GM18907 (cell line): ENCODE measurements around the gene TAF4.

Experiments used
- ATAC-seq: cut with Tn5 transposase; IDR thresholded peaks from one replicate; pipeline ENCODE4 v1.9.1; 2021; ENCODE audit warnings: mild to moderate bottlenecking, moderate library complexity; ENCODE audit not compliant: unreplicated experiment

The TAF4 gene

DNA sequence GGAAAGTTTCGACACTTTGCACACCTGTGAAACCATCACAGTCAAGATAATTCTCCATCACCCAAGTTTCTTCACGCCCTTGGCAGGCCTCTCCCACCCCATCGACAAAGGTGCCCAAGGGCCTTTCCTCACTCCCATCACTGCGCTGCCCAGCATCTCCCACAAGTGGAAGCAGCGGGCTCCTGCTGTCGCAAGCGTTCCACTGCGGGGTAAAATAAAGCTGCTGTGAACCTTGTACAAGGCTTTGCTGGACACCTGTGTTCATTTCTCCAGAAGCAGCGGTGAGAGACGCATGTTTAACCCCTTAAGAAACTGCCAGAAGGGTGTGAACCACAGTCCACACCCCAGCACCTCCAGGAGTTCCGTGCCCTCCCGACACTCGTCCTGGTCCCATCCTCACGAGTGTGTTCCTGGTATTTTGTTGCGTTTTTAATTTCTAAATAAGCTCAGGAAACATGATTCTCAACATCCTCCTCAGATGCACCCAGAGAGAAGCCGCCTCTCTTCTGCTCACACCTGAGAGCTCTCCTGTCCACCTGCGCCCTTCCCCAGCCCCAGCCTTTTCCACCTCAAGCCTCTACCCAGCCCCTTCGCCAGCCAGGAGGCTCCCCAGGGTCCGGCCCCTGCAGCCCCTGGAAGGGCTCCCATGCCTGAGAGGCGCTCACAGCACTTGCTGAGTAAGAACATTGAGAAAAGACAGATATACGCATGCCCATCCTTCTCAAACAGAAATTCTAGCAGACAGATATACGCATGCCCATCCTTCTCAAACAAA is 97.5 kb downstream of the TAF4 start:
- no peak for ATAC-seq

DNA sequence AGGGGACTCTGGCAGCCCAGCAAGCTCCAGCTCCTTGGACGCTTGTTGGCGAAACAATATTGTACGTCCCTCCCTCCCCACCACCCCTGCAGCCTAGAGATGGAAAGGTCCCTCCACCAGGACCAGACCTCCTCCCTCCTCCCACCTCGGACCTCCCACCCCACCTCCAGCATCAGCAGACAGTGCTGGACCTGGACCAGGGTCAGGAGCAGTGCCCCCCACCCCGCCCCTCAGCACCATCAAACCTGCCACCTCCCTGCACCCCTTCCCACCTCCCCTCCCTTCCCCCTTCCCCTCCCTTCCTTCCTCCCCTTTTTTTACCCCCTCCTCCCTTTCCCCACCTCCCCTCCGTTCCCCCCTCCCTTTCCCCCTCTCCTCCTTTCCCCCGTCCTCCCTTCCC is 98.4 kb downstream of the TAF4 start:
- ATAC-seq = no peak

DNA sequence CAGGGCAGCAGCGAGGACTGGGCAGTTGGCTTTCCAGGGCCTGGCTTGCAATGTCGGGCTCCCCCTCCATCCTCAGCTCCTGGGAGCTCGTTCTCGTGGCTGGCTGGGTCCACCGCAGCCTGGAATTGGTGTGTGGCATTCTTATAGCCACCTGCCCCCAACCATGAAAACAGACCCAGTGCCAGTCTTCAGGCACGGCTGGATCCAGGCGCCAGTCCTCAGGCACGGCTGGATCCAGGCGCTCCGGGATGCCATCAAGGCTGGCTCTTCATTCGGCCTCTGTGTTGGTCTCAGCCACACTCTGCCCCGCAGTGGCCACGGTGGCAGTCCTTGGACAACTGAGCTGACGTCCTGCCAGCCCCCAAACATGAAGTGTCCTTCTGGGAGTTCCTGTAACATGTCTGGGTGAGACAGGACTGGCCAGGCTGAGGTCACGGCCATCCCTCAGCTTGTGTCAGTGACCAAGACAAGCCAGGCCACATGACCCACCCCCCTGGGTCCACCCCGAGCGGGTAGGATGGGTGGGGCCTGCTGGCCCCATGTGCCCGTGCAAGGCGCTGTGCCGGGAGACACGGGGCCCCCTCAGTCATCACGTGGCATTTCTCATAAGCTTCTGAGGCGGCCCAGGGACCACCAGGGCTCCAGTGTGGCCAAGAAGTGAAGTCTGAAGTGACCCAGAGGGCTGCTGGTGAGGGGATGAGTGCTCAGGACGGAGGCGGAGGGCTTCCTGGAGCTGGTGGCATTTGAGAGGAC is 99.0 kb downstream of the TAF4 start:
- ATAC-seq = no peak

DNA sequence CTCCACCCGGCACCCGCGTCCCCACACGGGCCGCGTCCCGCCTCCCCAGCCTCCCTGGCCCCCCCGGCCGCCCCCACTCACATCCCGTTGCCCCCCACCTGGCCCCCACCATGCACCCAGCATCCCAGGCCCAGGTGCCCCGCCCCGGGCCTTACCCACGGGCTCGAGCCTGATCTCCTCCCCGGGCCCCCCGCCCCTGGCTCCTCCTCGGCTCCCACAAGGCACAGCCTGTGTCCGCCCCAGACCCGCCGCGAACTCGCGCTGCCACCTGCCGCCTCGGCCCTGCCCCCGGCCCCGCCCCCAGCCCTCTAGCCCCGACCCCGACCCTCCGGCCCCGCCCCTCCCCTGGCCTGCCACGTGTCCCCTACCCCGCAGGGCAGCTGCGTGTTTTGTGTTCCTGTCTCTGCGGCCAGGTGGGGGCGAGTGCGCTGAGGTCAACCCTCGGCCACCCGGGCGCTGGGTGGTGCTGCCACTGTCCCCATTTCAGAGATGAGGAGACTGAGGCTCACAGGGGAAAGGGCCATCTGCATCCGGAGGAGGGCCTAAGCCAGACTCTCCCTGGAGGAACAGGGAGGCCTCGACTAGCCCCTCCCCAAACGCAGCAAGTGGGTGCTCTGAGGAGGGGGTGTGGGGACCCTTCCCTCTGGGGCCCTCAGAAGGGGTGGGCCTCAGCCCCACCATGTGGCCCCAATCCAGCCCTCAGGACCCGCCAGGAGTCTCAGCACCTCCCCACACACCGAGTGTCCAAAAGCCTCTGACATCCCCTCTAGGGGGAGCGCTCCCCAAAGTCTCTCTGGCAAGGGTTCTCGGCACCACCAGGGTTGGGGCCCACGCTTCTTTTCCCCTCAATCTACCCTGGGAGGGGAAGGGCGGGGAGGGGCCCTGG is 99.8 kb downstream of the TAF4 start:
- ATAC-seq = no peak

DNA sequence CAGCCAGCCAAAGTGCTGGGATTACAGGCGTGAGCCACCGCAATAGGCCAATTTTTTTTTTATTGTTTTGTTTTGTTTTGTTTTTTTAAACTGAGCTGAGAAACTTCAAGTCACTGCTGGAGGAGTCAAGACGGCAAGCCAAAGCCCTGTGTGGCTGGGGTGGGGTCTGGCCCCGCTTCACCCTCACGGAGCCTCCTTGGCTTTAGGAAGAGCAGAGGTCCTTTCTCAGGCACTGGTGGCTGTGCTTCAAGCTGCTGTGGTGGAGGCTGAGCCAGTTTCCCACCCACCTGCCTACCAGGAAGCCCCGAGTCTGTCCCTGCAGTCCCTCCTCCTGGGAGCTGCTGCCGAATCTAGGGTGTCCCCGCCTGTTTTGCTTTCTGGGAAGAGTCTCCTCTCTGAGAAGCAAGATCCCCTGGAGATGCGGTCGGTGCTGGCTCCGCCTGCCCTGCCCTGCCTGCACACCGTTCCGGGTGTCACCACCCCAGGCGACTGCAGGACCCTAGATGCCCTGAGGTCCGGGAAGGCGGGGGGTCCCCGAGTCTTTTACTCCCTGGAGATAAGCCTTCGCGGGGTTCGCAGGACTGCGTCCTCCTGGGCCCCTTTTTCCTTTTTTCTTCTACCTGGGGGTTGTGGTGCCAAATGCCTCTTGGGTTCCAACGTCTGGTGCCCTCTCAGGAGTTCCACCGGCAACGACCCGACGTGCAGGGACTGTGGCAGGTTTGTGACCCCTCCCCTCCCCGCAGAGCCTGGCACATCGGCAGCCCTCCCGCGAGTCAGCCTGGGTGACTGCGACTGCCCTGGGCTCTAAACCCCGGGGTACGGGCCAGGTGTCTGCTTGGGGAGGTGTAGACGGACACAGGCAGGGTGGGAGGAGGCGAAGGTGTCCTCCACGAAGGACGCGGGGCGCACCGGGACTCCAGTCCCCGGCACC is 100.7 kb downstream of the TAF4 start:
- ATAC-seq = no peak

DNA sequence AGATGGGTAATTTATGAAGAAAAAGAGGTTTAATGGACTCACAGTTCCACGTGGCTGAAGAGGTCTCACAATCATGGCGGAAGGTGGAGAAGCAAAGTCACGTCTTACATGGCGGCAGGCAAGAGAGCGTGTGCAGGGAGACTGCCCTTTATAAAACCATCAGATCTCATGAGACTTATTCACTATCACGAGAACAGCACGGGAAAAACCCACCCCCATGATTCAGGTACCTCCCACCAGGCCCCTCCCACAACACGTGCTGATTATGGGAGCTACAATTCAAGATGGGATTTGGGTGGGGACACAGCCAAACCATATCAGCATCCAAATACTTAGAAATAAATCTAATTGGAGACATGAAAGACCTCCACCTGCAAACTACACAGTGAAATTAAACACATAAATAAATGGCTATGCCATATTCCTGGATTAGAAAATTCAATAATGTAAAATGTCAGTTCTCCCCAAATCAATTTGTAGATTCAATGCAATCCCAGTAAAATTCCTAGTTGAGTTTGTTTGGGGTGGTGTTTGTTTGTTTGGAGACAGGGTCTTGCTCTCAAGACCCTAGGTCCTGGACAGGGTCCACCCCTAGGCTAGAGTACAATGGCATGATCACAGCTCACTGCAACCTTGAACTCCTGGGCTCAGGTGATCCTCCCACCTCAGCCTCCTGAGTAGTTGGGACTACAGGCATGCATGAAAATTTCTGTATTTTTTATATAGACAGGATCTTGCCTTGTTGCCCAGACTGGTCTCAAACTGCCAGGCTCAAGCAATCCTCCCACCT is 101.6 kb downstream of the TAF4 start:
- ATAC-seq = no peak

DNA sequence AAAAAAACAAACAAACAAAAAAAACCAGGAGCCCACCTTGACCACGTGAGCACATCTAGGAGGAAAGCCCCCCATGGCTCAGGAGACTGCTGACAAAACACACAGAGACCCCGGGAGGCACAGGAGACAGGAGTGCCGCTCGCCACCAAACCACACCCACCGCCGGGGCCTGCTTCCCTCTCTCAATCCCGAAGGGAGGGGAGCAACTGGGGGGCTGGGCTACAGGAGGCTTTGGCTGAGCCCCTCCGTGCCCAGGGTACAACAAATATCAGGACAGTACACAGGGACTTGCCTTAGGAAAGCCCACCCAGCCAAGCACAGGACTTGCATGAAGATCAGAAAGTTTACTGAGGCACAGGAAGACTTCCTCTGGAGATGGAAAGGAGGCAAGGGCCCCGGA is 102.5 kb downstream of the TAF4 start:
- no peak for ATAC-seq

DNA sequence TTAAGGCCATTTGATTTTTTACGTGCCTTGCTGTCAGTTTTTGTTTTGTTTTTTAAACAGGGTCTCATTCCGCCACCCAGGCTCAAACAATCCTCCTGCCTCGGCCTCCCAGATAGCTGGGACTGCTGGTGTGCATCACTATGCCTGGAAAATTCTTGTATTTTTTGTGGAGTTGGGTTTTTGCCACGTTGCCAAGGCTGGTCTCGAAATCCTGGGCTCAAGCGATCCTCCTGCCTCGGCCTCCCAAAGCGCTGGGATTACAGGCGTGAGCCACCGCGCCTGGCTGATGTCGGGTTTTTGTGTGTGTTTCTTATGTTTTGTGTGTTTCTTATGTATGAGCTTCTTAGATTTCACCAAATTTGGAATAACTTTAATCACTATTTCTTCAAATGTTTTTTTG is 104.8 kb downstream of the TAF4 start:
- ATAC-seq = no peak

DNA sequence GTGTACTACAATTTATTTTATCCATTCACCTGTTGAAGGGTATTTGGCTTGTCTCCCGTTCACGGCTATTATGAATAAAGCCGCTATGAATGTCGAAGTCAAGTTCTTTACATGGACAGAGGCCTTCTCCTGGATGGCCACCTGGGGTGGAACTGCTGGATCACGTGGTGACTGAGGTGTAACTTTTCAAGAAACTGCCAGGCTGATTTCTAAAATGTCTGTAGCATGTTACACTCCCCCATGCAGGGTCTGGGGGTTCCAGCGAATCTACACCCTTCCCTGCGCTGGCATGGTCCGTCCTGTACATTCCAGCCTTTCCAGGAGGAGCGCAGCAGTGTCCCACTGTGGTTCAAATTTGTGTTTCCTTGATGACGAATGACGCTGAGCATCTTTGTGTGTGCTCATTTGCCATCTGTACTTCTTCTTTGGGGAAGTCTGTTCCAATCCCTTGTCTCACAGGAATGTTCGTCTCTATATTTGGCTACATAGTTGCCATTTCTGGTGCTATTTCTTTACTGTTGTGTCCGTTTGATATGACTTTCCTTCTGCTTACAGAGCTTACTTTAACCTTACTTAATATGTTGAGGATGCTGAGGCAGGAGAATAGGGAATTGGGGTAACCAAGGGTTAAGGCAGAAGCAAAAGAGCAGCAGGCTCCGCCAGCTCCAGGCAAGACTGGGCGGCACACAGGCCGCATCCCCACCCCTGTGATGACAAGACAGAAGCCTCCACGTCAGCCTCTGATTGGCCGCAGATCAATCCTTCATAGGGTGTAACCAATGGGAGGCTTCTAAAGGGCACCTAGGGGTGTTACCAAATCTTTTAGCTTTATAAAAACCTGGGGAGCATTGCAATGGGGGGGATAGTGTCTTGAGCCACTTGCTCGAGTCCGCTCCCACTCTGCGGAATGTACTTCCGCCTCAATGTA is 106.6 kb downstream of the TAF4 start:
- ATAC-seq = no peak

DNA sequence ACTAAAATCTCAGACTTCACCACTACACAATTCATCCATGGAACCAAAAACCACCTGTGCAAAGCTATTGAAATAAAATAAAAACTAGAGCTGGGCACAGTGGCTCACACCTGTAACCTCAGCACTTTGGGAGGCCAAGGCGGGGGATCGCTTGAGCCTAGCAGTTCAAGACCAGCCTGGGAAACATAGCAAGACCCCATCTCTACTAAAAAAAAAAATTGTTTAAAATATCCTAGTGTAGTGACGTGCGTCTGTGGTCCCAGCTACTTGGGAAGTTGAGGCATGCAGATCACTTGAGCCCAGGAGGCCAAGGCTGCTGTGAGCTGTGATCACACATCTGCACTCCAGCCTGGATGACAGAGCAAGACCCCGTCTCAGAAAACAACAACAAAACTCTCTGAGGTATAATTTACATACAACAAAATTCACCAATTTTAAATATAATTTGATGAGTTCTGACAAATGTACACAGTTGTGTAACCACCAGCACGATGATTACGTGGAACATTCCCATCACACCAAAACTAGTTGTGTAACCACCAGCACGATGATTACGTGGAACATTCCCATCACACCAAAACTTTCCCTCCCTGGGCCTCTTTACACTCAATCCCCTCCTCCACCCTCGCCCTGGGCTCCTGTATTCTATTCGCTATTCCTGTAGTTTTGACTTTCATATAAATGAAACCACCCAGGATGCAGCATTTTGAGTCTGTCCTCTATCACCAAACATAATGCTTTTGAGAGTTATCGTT is 107.5 kb downstream of the TAF4 start:
- no peak for ATAC-seq

DNA sequence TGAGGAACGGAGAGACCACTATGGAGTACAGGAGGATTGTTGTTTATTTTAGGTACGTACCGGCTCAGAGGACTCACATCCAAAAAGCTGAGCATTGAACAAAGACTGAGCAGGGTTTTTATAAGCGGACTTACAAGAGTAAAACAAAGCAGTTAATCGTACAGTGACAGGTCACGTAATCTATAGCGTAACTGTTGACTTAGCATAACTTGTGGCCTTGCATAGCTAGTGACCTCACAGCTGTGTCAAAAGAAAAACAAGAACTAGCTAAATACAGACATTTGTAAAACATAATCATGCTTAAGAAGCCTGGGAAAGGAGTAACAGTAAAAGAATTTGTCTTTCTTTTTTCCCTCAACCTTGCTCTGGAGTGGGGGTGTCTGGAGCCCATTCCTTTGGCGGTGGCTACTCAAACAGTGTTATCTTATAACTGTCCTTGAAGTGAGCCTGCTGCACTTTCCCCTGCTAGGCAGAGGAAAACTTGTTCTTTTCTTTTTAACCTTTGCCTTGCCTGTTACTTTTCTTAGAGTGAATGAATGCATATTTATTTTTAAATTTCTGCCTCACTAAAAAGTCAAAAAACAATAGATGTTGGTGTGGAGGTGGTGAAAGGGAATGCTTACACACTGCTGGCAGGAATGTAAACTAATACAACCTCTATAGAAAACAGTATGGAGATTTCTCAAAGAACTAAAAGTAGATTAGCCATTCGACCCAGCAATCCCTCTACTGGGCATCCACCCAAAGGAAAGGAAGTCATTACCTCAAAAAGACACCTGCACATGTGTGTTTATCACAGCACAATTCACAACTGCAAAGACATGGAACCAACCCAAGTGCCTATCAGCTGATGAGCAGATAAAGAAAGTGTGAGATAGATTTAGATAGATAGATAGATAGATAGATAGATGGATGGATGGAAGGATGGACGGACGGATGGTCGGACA is 109.0 kb downstream of the TAF4 start:
- no peak for ATAC-seq

DNA sequence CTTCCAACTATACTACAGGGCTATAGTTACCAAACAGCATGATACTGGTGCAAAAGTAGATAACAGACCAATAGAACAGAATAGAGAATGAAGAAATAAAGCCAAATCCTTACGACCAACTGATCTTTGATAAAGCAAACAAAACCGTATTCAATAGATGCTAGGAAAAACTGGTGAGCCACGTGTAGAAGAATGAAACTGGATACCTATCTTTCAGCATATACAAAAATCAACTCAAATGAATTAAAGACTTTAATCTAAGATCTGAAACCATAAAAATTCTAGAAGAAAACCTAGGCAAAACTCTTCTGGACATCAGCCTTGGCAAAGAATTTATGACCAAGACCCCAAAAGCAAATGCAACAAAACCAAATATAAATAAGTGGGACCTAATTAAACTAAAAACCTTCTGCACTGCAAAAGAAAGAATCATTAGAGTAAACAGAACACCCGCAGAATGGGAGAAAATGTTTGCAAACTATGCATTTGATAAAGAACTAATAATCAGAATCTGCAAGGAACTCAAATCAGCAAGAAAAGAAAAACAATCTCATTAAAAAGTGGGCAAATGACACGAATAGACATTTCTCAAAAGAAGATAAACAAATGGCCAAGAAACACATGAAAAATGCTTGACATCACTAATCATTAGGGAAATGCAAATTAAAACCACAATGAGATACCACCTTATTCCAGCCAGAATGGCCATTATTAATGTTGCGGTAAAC is 109.8 kb downstream of the TAF4 start:
- no peak for ATAC-seq

DNA sequence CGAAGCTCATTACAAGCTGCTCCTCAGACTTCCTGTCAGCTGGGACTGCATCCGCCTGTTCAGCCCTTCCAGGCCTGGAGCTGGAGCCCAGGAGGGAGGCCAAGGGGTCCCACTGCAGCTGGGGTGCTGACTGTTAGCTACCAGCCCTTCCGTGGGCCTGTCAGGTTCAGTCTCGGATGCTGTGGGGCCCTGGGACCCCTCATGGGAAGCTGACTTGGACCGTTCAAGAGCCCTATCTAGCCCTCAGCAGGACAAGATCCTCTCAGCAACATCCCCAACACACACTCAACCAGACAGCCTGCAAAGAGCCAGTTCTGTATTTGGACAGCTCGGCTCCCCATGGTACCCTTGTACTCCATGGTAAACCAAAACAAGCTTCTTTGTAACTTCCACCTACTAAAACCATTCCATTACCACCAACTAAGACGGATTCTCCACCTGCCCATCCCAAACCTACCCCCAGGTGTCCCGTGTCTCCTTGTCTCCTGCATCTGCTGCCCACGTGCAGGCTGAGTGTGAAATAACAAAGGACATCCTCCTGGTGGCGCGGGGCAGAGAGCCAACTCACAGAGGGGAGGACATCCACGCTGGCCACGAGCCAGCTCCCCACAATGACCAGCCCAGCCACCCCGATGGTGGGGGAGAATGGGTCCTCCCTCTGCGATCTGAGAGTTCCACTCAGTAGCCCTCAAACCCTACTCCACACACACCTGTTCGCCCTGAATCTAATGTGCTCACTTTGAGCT is 111.2 kb downstream of the TAF4 start:
- no peak for ATAC-seq

DNA sequence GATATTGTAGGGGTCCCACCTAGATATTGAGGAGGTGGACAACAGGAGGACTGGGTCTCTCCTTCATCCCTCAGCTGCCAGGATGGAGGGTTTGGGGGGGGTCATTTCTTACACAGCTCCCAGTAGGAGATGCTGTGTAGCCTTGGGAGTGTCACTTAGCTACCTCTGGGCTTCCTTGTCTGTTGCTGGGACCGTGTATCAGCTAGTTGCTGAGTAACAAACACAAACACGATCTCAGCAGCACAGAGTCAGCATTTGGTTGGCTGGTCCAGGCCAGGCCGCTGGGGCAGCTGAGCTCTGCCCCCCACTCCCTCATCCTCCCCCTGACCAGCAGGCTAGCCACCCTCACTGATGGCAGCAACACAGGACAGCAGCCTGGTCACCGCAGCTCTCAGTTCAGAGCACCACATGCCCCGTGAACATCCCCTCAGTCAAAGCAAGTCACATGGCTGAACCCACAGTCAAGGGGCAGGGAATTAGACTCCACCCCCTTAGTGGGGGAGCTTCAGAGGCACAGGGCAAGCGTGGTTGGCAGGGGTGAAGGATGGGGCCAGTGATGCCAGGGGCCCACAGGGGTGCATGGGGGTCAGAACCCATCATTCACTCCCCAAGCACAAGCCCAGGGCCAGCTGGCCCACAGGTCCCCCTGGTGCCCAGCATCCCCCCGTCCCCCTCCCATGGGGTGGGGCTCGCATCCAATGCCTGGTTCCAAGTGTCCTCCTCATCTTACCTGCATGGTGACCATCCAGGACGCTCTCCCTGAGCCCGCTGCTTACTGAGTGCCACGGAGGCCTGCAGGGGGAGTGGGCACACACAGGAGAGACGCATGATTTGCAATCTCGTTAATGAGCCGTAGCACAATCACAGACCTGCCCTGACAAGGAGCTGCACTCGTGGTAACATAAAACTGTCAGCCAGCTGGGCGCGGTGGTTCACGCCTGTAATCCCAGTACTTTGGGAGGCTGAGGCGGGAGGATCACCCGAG is 112.4 kb downstream of the TAF4 start:
- ATAC-seq = no peak
